H1 (cell line): Measurements from ENCODE around the gene NMRK2. TPM values are rescaled to one million over a fixed set of nuclear protein-coding genes. Genes with fewer than 3 reads are reported as not detected.

Experiments used
- BACH1 ChIP-seq: IDR thresholded peaks from 2 replicates; pipeline ENCODE4 v1.6.1; 2012; ENCODE audit warnings: low read length, improper control_type of control experiment
- BRCA1 ChIP-seq: IDR thresholded peaks from 2 replicates; pipeline ENCODE4 v1.6.1; 2012; ENCODE audit warnings: low read depth, low read length, improper control_type of control experiment
- CEBPB ChIP-seq: IDR thresholded peaks from 2 replicates; pipeline ENCODE4 v1.6.1; 2012; ENCODE audit warnings: low read depth, low read length
- CHD2 ChIP-seq: IDR thresholded peaks from 2 replicates; pipeline ENCODE4 v1.6.1; 2012; ENCODE audit warnings: low read length, improper control_type of control experiment
- FOSL1 ChIP-seq: IDR thresholded peaks from 2 replicates; pipeline ENCODE4 v1.6.1; 2011; ENCODE audit warnings: mild to moderate bottlenecking, low read depth, low read length, moderate library complexity; ENCODE audit not compliant: insufficient read depth
- HDAC6 ChIP-seq: IDR thresholded peaks from one replicate; pipeline ENCODE4 v1.7.1; 2012; ENCODE audit warnings: low read depth, mild to moderate bottlenecking, inconsistent platforms, low read length, moderate library complexity
- KDM4A ChIP-seq: IDR thresholded peaks from one replicate; pipeline ENCODE4 v1.7.1; 2012; ENCODE audit warnings: low read depth, mild to moderate bottlenecking, moderate library complexity, low read length, inconsistent platforms; ENCODE audit not compliant: severe bottlenecking
- KDM5A ChIP-seq: fragments of 200-600 bp; IDR thresholded peaks from 2 replicates; pipeline ENCODE4 v1.7.1; 2012; ENCODE audit warnings: mild to moderate bottlenecking, low read length, inconsistent platforms, mixed read lengths
- MAFK ChIP-seq: IDR thresholded peaks from 2 replicates; pipeline ENCODE4 v1.6.1; 2012; ENCODE audit warnings: low read depth, mild to moderate bottlenecking, improper control_type of control experiment, low read length
- NANOG ChIP-seq: IDR thresholded peaks from 2 replicates; pipeline ENCODE4 v1.6.1; 2011; ENCODE audit warnings: low read length, low read depth, mild to moderate bottlenecking, inconsistent platforms; ENCODE audit not compliant: insufficient read depth, poor library complexity, severe bottlenecking
- PHF8 ChIP-seq: fragments of 200-600 bp; sonication (generic); conservative IDR thresholded peaks from 2 replicates; pipeline ENCODE4 v1.7.1; 2012; ENCODE audit warnings: low read depth, mild to moderate bottlenecking, inconsistent platforms, low read length, moderate library complexity
- RBBP5 ChIP-seq: IDR thresholded peaks from 2 replicates; pipeline ENCODE4 v1.7.1; 2012; ENCODE audit warnings: low read depth, mild to moderate bottlenecking, inconsistent platforms, low read length, moderate library complexity, borderline replicate concordance
- RFX5 ChIP-seq: IDR thresholded peaks from 2 replicates; pipeline ENCODE4 v1.6.1; 2011; ENCODE audit warnings: low read depth, low read length, improper control_type of control experiment, borderline replicate concordance
- RXRA ChIP-seq: IDR thresholded peaks from 2 replicates; pipeline ENCODE4 v1.6.1; 2011; ENCODE audit warnings: low read depth, mild to moderate bottlenecking, low read length, moderate library complexity; ENCODE audit not compliant: insufficient read depth
- SAP30 ChIP-seq: fragments of 300-600 bp; sonication (generic); IDR thresholded peaks from 2 replicates; pipeline ENCODE4 v1.7.1; 2012; ENCODE audit warnings: low read length, moderate library complexity, mild to moderate bottlenecking, inconsistent platforms; ENCODE audit not compliant: insufficient read depth, insufficient replicate concordance
- SIRT6 ChIP-seq: IDR thresholded peaks from one replicate; pipeline ENCODE4 v1.7.1; 2012; ENCODE audit warnings: low read length, inconsistent platforms
- SIX5 ChIP-seq: IDR thresholded peaks from 2 replicates; pipeline ENCODE4 v1.6.1; 2011; ENCODE audit warnings: mild to moderate bottlenecking, low read depth, low read length
- SP1 ChIP-seq: IDR thresholded peaks from 2 replicates; pipeline ENCODE4 v1.6.1; 2011; ENCODE audit warnings: low read depth, low read length
- TAF7 ChIP-seq: optimal IDR thresholded peaks from 2 replicates; pipeline ENCODE3; 2011; ENCODE audit warnings: low read depth, mild to moderate bottlenecking, inconsistent platforms, low read length, moderate library complexity, borderline replicate concordance
- TCF12 ChIP-seq: IDR thresholded peaks from 2 replicates; pipeline ENCODE4 v1.6.1; 2011; ENCODE audit warnings: low read depth, mild to moderate bottlenecking, low read length
- TEAD4 ChIP-seq: IDR thresholded peaks from 2 replicates; pipeline ENCODE4 v1.6.1; 2012; ENCODE audit warnings: low read depth, low read length, inconsistent platforms, mixed read lengths
- ZNF274 ChIP-seq: IDR thresholded peaks from 2 replicates; pipeline ENCODE4 v1.7.0; 2012; ENCODE audit warnings: low read length, borderline replicate concordance; ENCODE audit errors: extremely low read depth
- polyA plus RNA-seq, 7 experiments: library from polyadenylated mRNA; depleted of rRNA in 3 of 7; stranded (reverse) in 5 of 7; unstranded in 2 of 7; fragments of >200 nt in 5 of 7; fragments of 200-250 nt in 2 of 7; gene quantifications; 1 replicate in 5 of 7; 2 replicates in 1 of 7; 4 replicates in 1 of 7; pipeline versions ENCODE4 v1.2.1 to v1.2.3, GENCODE V29; 2011 to 2013; ENCODE audit warnings: missing spikeins in 2 of 7, mixed read lengths in 2 of 7
- total RNA-seq: library from RNA; stranded (reverse); fragmentation: NEBNext Ultra II Directional; extraction: Animal tissue kit (Norgen Biotek cat#: 25700); gene quantifications from 2 replicates; pipeline ENCODE4 v1.2.1, GENCODE V29; 2021
- TF ChIP-seq, protein P1 (sequence below): IDR thresholded peaks from 2 replicates; pipeline ENCODE4 v1.6.1; 2012; ENCODE audit warnings: inconsistent platforms
- TF ChIP-seq, protein P2 (sequence below): IDR thresholded peaks from 2 replicates; pipeline ENCODE4 v1.6.1; 2012; ENCODE audit warnings: inconsistent platforms

NMRK2 gene
- total and polyA plus RNA-seq, 2 of the 8 experiments (the other 6 are each of a cell fraction or from before 2014, with no cell fraction given) = 87.4 to 206 TPM

DNA sequence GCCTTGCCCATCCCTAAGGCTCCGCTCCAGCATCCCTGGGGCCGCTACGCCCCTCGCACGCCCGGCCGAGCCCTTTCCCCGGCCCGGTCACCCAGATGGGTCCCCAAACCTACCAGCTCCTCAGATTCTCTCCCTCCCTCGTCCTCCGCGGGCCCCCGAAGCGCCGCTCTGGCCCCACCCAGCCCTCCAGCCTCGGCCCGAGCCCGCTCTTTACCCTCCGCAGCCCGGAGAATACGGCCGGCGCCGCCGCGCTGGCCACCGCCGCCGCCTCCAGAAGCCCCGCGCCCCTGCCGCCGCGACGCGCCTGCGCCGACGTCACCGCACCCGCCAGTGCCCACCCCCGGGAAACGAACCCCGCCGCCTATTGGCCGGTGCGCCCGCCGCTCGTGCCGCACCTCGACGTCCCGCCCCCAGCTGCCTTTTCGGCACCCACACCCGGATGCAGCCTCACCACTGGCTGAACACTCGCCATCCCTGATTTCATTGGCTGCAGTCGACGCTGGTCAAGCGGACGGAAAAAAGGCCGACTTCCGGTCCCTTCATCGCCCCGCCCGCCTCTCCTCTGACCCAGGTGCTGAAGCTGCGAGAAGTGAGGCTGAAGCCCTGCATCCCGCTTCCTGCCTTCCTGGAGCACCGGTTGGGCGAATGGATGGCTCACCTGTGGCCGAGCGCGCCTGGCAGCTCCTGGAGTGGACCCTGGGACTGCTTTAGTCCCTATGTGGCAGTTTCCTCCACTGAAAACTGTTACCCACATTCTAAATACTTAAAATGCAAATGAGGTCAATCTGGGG, 38.1 kb downstream of the NMRK2 start, which contains the start of gene DAPK3 (continued):
- TF ChIP-seq ZNF274 (no peak), BRCA1 (no peak; the same call in 1 of the 2 replicates), SIX5 (no peak), TCF12 (no peak), PHF8 (peak; percentile 92), RFX5 (no peak), SAP30 (peak; percentile 62), TEAD4 (peak; percentile 14; the same call in 1 of the 2 replicates), CEBPB (no peak), RBBP5 (no peak), KDM5A (no peak), SP1 (peak; percentile 92), KDM4A (peak; percentile 64), SIRT6 (no peak), FOSL1 (no peak), RXRA (no peak), HDAC6 (no peak), TAF7 (peak; percentile 45), BACH1 (no peak), NANOG (no peak), MAFK (no peak), CHD2 (peak; percentile 86)
- TF ChIP-seq, protein P1, sequence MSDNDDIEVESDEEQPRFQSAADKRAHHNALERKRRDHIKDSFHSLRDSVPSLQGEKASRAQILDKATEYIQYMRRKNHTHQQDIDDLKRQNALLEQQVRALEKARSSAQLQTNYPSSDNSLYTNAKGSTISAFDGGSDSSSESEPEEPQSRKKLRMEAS = no peak
- TF ChIP-seq, protein P2, sequence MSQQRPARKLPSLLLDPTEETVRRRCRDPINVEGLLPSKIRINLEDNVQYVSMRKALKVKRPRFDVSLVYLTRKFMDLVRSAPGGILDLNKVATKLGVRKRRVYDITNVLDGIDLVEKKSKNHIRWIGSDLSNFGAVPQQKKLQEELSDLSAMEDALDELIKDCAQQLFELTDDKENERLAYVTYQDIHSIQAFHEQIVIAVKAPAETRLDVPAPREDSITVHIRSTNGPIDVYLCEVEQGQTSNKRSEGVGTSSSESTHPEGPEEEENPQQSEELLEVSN = no peak; the same call in 1 of the 2 replicates
